ENCODE results near the gene TAS2R3.

TAS2R3 gene

DNA sequence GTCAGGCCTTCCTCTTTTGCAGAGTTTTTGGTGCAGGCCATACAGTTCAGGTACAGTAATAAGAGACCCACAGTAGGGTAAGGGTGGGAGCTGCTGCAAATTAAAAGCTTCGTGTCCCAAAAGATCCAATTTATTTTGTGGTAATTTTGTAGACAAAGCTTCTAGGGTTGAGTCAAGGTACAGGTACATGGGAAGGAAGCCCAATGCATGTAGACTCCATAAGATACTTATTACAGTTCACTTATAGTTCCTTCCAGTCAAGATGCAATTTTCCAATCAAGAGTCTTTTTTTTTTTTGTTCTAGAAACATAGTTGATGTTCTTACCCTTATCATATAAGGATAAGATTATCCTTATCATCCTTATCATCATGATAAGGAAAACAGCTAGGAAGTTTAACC lies 12.5 kb downstream of the TAS2R3 start, which contains the start of gene TAS2R4:
Gene TAS2R4 (plus strand): TSS at position 301 of the 400 bp plus-strand sequence. CDS start 1,815 bp downstream, outside the sequence.
- no peak within 1 kb of the TSS for H3K27ac ChIP-seq (replicated peaks)
- H3K4me3 ChIP-seq (replicated peaks; ENCODE audit: insufficient read depth, low read length), result no peak within 1 kb of the TSS
- TF ChIP-seq, protein P1, sequence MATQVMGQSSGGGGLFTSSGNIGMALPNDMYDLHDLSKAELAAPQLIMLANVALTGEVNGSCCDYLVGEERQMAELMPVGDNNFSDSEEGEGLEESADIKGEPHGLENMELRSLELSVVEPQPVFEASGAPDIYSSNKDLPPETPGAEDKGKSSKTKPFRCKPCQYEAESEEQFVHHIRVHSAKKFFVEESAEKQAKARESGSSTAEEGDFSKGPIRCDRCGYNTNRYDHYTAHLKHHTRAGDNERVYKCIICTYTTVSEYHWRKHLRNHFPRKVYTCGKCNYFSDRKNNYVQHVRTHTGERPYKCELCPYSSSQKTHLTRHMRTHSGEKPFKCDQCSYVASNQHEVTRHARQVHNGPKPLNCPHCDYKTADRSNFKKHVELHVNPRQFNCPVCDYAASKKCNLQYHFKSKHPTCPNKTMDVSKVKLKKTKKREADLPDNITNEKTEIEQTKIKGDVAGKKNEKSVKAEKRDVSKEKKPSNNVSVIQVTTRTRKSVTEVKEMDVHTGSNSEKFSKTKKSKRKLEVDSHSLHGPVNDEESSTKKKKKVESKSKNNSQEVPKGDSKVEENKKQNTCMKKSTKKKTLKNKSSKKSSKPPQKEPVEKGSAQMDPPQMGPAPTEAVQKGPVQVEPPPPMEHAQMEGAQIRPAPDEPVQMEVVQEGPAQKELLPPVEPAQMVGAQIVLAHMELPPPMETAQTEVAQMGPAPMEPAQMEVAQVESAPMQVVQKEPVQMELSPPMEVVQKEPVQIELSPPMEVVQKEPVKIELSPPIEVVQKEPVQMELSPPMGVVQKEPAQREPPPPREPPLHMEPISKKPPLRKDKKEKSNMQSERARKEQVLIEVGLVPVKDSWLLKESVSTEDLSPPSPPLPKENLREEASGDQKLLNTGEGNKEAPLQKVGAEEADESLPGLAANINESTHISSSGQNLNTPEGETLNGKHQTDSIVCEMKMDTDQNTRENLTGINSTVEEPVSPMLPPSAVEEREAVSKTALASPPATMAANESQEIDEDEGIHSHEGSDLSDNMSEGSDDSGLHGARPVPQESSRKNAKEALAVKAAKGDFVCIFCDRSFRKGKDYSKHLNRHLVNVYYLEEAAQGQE (IDR thresholded peaks at IDR 0.05; ENCODE audit: insufficient replicate concordance, low read depth), result no peak
- TF ChIP-seq, protein P2, sequence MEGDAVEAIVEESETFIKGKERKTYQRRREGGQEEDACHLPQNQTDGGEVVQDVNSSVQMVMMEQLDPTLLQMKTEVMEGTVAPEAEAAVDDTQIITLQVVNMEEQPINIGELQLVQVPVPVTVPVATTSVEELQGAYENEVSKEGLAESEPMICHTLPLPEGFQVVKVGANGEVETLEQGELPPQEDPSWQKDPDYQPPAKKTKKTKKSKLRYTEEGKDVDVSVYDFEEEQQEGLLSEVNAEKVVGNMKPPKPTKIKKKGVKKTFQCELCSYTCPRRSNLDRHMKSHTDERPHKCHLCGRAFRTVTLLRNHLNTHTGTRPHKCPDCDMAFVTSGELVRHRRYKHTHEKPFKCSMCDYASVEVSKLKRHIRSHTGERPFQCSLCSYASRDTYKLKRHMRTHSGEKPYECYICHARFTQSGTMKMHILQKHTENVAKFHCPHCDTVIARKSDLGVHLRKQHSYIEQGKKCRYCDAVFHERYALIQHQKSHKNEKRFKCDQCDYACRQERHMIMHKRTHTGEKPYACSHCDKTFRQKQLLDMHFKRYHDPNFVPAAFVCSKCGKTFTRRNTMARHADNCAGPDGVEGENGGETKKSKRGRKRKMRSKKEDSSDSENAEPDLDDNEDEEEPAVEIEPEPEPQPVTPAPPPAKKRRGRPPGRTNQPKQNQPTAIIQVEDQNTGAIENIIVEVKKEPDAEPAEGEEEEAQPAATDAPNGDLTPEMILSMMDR (IDR thresholded peaks at IDR 0.05; ENCODE audit: insufficient read depth, low read length), result no peak
- TF ChIP-seq SPI1 (IDR thresholded peaks at IDR 0.05; ENCODE audit: borderline replicate concordance, low read depth), result no peak
- TF ChIP-seq POLR2AphosphoS5 (IDR thresholded peaks at IDR 0.05; ENCODE audit: low read depth), result no peak
- TF ChIP-seq GABPA (IDR thresholded peaks at IDR 0.05; ENCODE audit: low read depth), result no peak
- DNase-seq (ENCODE audit: low read depth in 1 of 2, low spot score in 1 of 2), result no peak
- H3K27me3 ChIP-seq (ENCODE audit: insufficient read depth, poor library complexity, severe bottlenecking), result no peaks in the 10 kb centered on the region

DNA sequence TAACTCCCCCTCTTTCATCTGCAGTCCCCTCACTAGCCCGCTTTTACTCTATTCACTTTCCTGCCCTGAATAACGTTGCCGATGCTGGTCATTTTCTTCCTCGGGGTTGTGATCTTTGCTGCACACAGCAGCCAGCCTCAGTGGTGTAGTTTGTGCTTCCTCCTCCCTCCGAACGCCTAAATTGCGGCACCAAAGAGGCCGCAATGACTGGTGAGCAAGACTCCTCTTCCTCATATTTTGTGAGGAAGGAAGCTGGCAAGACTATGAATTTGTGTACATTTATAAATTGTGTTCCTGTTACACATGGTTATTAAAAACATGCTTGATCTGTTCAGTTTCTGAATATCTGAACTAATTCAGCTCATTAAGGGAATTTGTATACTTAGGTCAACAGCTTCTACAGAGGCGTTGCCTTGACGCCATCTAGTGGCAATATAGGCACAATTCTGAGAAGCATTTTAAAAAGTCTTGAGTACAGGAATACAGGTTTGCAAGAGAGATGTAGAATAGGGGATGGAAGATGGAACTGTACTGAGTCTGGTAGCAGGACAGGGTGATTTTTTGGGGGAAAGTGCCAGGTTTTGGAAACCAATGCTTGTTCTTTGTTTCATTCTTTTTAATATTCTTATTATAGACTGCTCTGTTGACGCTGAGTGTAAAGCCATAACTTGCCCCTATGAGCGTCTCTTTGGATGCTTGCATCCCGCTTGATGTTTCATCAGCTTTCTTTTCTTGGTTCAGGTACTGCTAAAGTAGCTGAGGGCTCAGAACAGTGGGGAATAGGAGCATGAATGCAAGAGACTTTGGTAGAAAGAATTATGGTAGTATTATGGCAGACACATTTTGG lies 22.0 kb downstream of the TAS2R3 start:
- TF ChIP-seq, protein P1 (IDR thresholded peaks at IDR 0.05; ENCODE audit: insufficient replicate concordance, low read depth), result no peak
- TF ChIP-seq POLR2AphosphoS5 (IDR thresholded peaks at IDR 0.05; ENCODE audit: low read depth), result no peak
- TF ChIP-seq SPI1 (IDR thresholded peaks at IDR 0.05; ENCODE audit: borderline replicate concordance, low read depth), result peak; percentile 56; the same call in 1 of the 2 replicates
- TF ChIP-seq GABPA (IDR thresholded peaks at IDR 0.05; ENCODE audit: low read depth), result no peak
- TF ChIP-seq, protein P2 (IDR thresholded peaks at IDR 0.05; ENCODE audit: insufficient read depth, low read length), result peak; percentile 76
- Histone ChIP-seq H3K27ac (replicated peaks) (peak overlapping the region; percentile 36), H3K4me3 (replicated peaks; ENCODE audit: insufficient read depth, low read length) (no peak overlapping the region), H3K27me3 (ENCODE audit: insufficient read depth, poor library complexity, severe bottlenecking) (no peaks in the 10 kb centered on the region)
- DNase-seq (ENCODE audit: low read depth in 1 of 2, low spot score in 1 of 2), result peak; percentile 7 to 60

DNA sequence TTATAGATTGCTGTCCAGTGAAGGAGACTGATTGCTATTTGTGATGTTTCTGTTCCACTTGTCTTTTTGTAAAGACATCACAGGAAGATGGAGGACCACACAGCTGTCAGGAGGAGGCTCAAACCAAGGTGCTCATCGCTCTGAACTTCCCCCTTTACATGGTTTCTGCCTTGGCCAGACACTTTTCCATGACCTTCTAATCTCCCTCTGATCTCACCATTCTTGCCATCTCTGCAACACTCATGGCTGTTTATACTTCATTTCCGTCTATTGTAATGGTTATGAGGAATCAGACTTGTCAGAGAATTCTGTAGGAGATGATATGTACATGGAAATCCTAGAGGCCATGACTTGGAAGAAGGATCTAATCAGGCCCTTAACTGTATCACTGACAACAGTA lies 24.4 kb downstream of the TAS2R3 start:
- no peak for TF ChIP-seq GABPA (IDR thresholded peaks at IDR 0.05; ENCODE audit: low read depth)
- no peak for TF ChIP-seq SPI1 (IDR thresholded peaks at IDR 0.05; ENCODE audit: borderline replicate concordance, low read depth)
- TF ChIP-seq, protein P1 (IDR thresholded peaks at IDR 0.05; ENCODE audit: insufficient replicate concordance, low read depth), result no peak
- TF ChIP-seq, protein P2 (IDR thresholded peaks at IDR 0.05; ENCODE audit: insufficient read depth, low read length), result no peak
- no peak for TF ChIP-seq POLR2AphosphoS5 (IDR thresholded peaks at IDR 0.05; ENCODE audit: low read depth)

More for the DNA sequence above, 24.4 kb downstream of the TAS2R3 start:
- no peaks in the 10 kb centered on the region for H3K27me3 ChIP-seq (ENCODE audit: insufficient read depth, poor library complexity, severe bottlenecking)
- no peak overlapping the region for H3K4me3 ChIP-seq (replicated peaks; ENCODE audit: insufficient read depth, low read length)
- no peak overlapping the region for H3K27ac ChIP-seq (replicated peaks)
- DNase-seq (ENCODE audit: low read depth in 1 of 2, low spot score in 1 of 2), result no peak

All from HL-60 (cell line).